Stimulated activated naive CD8-positive, alpha-beta T cell treated with anti-CD3 and anti-CD28 coated beads, Interleukin-15, Interleukin-2, amounts not matched to agents 100 ng/mL and 50 ng/mL, for 24 hours (primary cell): ENCODE measurements around the gene FOXC2.

Experiments
- H3K27ac Mint-ChIP-seq: one replicate; pipeline ENCODE4 v1.8.0; 2021; ENCODE audit warnings: mild to moderate bottlenecking, mixed read lengths
- H3K27me3 Mint-ChIP-seq: one replicate; pipeline ENCODE4 v1.8.0; 2021; ENCODE audit warnings: mixed read lengths
- H3K36me3 Mint-ChIP-seq: one replicate; pipeline ENCODE4 v1.8.0; 2021; ENCODE audit warnings: low read depth, mixed read lengths
- H3K4me1 Mint-ChIP-seq: one replicate; pipeline ENCODE4 v1.8.0; 2021; ENCODE audit warnings: low read depth, mixed read lengths
- H3K4me3 Mint-ChIP-seq: one replicate; pipeline ENCODE4 v1.8.0; 2021; ENCODE audit warnings: mild to moderate bottlenecking, mixed read lengths
- H3K9me3 Mint-ChIP-seq: one replicate; pipeline ENCODE4 v1.8.0; 2021; ENCODE audit warnings: mixed read lengths

The FOXC2 gene

GRCh38 chr16:86558355-86559193 is 8.1 kb upstream of the FOXC2 start:
- no peak overlapping the region for H3K4me3 Mint-ChIP-seq

GRCh38 chr16:86559802-86560305 is 6.8 kb upstream of the FOXC2 start:
- H3K4me1 Mint-ChIP-seq = peaks cover 21% of the 10 kb centered on the region
- peaks cover 33% of the 10 kb centered on the region for H3K27me3 Mint-ChIP-seq
- H3K9me3 Mint-ChIP-seq = no peaks in the 10 kb centered on the region
- no peak overlapping the region for H3K27ac Mint-ChIP-seq
- no peaks in the 10 kb centered on the region for H3K36me3 Mint-ChIP-seq
- H3K4me3 Mint-ChIP-seq = no peak overlapping the region

More at GRCh38 chr16:86558355-86559193, 8.1 kb upstream of the FOXC2 start:
- Mint-ChIP-seq H3K4me1 (peaks cover 24% of the 10 kb centered on the region), H3K27ac (no peak overlapping the region), H3K27me3 (peaks cover 20% of the 10 kb centered on the region), H3K9me3 (no peaks in the 10 kb centered on the region), H3K36me3 (peaks cover 7% of the 10 kb centered on the region)

GRCh38 chr16:86562356-86562755 is 4.3 kb upstream of the FOXC2 start:
- H3K9me3 Mint-ChIP-seq = no peaks in the 10 kb centered on the region
- H3K4me1 Mint-ChIP-seq = peaks cover 9% of the 10 kb centered on the region
- no peak overlapping the region for H3K27ac Mint-ChIP-seq
- H3K27me3 Mint-ChIP-seq = peaks cover 49% of the 10 kb centered on the region
- no peak overlapping the region for H3K4me3 Mint-ChIP-seq
- no peaks in the 10 kb centered on the region for H3K36me3 Mint-ChIP-seq

GRCh38 chr16:86563469-86564345 is 2.9 kb upstream of the FOXC2 start:
- Mint-ChIP-seq H3K27ac (no peak overlapping the region), H3K4me3 (peak overlapping the region; percentile 10), H3K9me3 (no peaks in the 10 kb centered on the region), H3K36me3 (no peaks in the 10 kb centered on the region), H3K4me1 (peaks cover 9% of the 10 kb centered on the region), H3K27me3 (peaks cover 54% of the 10 kb centered on the region)

GRCh38 chr16:86565181-86565631 is 1.4 kb upstream of the FOXC2 start:
- Mint-ChIP-seq H3K4me3 (no peak overlapping the region), H3K27ac (no peak overlapping the region), H3K27me3 (peaks cover 69% of the 10 kb centered on the region)

GRCh38 chr16:86565644-86566511 is 751 bp upstream of the FOXC2 start:
- Mint-ChIP-seq H3K9me3 (no peaks in the 10 kb centered on the region), H3K4me1 (peaks cover 9% of the 10 kb centered on the region), H3K4me3 (no peak overlapping the region), H3K27me3 (peaks cover 74% of the 10 kb centered on the region), H3K27ac (no peak overlapping the region), H3K36me3 (no peaks in the 10 kb centered on the region)

More at GRCh38 chr16:86565181-86565631, 1.4 kb upstream of the FOXC2 start:
- H3K36me3 Mint-ChIP-seq = no peaks in the 10 kb centered on the region
- H3K4me1 Mint-ChIP-seq = peaks cover 9% of the 10 kb centered on the region
- H3K9me3 Mint-ChIP-seq = no peaks in the 10 kb centered on the region

- Mint-ChIP-seq H3K27ac (no peak overlapping the region), H3K4me1 (peaks cover 9% of the 10 kb centered on the region), H3K9me3 (no peaks in the 10 kb centered on the region), H3K27me3 (peaks cover 74% of the 10 kb centered on the region), H3K4me3 (no peak overlapping the region), H3K36me3 (no peaks in the 10 kb centered on the region)
These were observed 504 bp downstream of the FOXC2 start for GRCh38 chr16:86566966-86567700.

- Mint-ChIP-seq H3K4me1 (peaks cover 9% of the 10 kb centered on the region), H3K9me3 (no peaks in the 10 kb centered on the region), H3K27ac (no peak overlapping the region), H3K36me3 (no peaks in the 10 kb centered on the region), H3K4me3 (no peak overlapping the region), H3K27me3 (peaks cover 67% of the 10 kb centered on the region)
These were observed 1.3 kb downstream of the FOXC2 start for GRCh38 chr16:86567701-86568581.

GRCh38 chr16:86568677-86569623 is 2.3 kb downstream of the FOXC2 start:
- Mint-ChIP-seq H3K9me3 (no peaks in the 10 kb centered on the region), H3K4me3 (no peak overlapping the region), H3K27me3 (peaks cover 60% of the 10 kb centered on the region), H3K36me3 (no peaks in the 10 kb centered on the region), H3K27ac (no peak overlapping the region), H3K4me1 (peaks cover 2% of the 10 kb centered on the region)

- H3K4me1 Mint-ChIP-seq = no peaks in the 10 kb centered on the region
- H3K27ac Mint-ChIP-seq = no peak overlapping the region
- no peaks in the 10 kb centered on the region for H3K9me3 Mint-ChIP-seq
- no peaks in the 10 kb centered on the region for H3K36me3 Mint-ChIP-seq
- H3K27me3 Mint-ChIP-seq = peaks cover 60% of the 10 kb centered on the region
- H3K4me3 Mint-ChIP-seq = no peak overlapping the region
These were observed 3.2 kb downstream of the FOXC2 start for GRCh38 chr16:86569701-86570447.

- Mint-ChIP-seq H3K27ac (no peak overlapping the region), H3K9me3 (no peaks in the 10 kb centered on the region), H3K27me3 (peaks cover 58% of the 10 kb centered on the region), H3K4me3 (no peak overlapping the region), H3K4me1 (no peaks in the 10 kb centered on the region), H3K36me3 (no peaks in the 10 kb centered on the region)
These were observed 4.2 kb downstream of the FOXC2 start for GRCh38 chr16:86570558-86571529.
